ENCODE results near the gene TPTE. TPM values are rescaled to one million over a fixed set of nuclear protein-coding genes. Genes with fewer than 3 reads are reported as not detected.
"Not testable (repeated sequence)": the region's sequence is repeated elsewhere in the genome, so short reads cannot be mapped to it uniquely, and the experiment has no call there.

Gene TPTE
- not detected in 2 replicates for total RNA-seq (2014; rRNA removed; shearing (Covaris generic))

DNA sequence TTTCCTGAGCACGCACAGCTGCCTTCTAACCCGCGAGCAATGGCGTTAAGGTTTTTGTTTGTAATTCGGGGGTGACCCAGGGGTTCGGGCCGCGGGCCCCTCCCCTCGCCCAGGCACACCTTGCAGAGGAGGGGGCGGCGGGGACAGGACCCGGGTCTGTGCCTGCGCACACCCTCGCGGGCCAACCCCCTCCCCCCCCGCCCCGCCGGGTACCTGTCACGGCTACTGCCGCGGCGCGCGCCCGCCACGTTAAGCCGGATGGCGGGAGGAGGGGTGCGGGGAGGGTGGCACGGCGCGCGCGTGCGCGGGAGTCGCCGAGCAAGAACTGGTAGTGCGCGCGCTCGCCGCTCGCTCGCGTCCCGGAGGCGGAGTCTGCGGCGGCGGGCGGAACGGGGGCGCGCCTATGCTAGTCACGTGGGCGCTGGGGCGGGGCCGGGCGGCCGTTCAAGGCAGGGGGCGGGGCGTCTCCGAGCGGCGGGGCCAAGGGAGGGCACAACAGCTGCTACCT is at the start of gene TPTE:
Gene TPTE (plus strand): TSS at position 493 of the 508 bp plus-strand sequence. CDS start 17,141 bp downstream, outside the sequence.
- no peak within 1 kb of the TSS for H3K4me3 ChIP-seq
- no peaks in the 10 kb centered on the region for H3K36me3 ChIP-seq
- H3K27me3 ChIP-seq (replicated peaks): no peaks in the 10 kb centered on the region
- H3K9me3 ChIP-seq (replicated peaks): peaks cover 3% of the 10 kb centered on the region; the same call in 1 of the 2 replicates
- DNase-seq (ENCODE audit: low read depth in 1 of 2, low spot score in 2 of 2): no peak
- H3K4me1 ChIP-seq (replicated peaks): no peaks in the 10 kb centered on the region
- H3K27ac ChIP-seq: no peak within 1 kb of the TSS

- not testable (repeated sequence) for H3K9me3 ChIP-seq (replicated peaks); H3K27me3 ChIP-seq (replicated peaks); H3K36me3 ChIP-seq; H3K4me3 ChIP-seq; H3K27ac ChIP-seq; DNase-seq (ENCODE audit: low read depth in 1 of 2, low spot score in 2 of 2); H3K4me1 ChIP-seq (replicated peaks)
Observed at GRCh38 chr21:10471999-10472398, 49.4 kb upstream of the TPTE start.

DNA sequence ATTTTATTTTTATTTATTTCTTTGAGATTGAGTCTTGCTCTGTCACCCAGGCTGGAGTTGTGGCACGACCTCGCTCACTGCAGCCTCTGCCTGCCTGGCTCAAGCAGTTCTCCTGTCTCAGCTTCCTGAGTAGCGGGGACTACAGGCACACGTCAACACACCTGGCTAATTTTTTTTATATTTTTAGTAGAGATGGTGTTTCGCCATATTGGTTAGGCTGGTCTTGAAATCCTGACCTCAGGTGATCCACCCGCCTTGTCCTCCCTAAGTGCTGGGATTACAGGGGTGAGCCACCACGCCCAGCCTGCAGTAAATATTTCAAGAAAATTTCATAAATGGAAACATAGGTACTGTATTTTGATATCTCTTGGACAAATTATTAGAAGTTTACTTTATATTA is 43.6 kb upstream of the TPTE start:
- not testable (repeated sequence) for H3K27me3 ChIP-seq (replicated peaks); DNase-seq (ENCODE audit: low read depth in 1 of 2, low spot score in 2 of 2); H3K4me1 ChIP-seq (replicated peaks); H3K9me3 ChIP-seq (replicated peaks); H3K36me3 ChIP-seq; H3K4me3 ChIP-seq; H3K27ac ChIP-seq

DNA sequence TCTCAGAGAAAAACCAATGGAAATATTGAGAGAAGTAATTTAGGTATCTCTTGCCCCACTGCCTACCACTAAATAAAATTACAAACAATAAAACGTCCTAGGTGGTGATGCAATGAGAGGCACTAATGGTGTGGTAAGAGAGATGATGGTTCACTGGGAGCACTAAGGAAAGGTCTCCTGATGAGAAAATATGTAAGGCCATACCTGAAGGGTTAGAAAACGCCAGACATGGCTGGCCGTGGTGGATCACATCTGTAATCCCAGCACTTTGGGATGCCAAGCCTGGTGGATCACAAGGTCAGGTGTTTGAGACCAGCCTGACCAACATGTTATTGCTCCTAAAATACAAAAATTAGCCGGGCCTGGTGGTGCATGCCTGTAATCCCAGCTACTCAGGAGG is 41.5 kb upstream of the TPTE start:
- not testable (repeated sequence) for H3K4me1 ChIP-seq (replicated peaks); H3K9me3 ChIP-seq (replicated peaks); DNase-seq (ENCODE audit: low read depth in 1 of 2, low spot score in 2 of 2); H3K36me3 ChIP-seq; H3K4me3 ChIP-seq; H3K27ac ChIP-seq; H3K27me3 ChIP-seq (replicated peaks)

DNA sequence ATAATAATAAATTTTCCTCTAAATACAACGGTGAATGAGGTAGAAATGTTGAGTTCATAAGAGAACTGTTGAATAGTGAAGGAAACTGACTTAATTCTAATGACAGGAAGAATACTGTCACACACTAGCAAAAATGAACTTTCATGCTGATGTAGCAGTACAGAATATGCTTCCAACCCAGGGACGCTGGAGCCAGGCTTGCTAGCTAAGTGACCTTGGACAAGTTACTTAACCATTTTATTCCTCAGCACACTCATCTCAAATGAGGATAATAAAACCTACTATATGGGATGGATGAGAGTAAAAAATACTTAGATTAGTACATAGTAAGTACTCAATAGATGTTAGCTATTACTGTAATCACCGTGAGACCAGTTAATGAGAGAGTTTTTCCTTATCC is 36.5 kb upstream of the TPTE start:
- H3K27ac ChIP-seq; H3K27me3 ChIP-seq (replicated peaks); DNase-seq (ENCODE audit: low read depth in 1 of 2, low spot score in 2 of 2); H3K9me3 ChIP-seq (replicated peaks); H3K4me1 ChIP-seq (replicated peaks); H3K4me3 ChIP-seq; H3K36me3 ChIP-seq: not testable (repeated sequence)

- not testable (repeated sequence) for H3K4me3 ChIP-seq; H3K27me3 ChIP-seq (replicated peaks); DNase-seq (ENCODE audit: low read depth in 1 of 2, low spot score in 2 of 2); H3K27ac ChIP-seq; H3K9me3 ChIP-seq (replicated peaks); H3K4me1 ChIP-seq (replicated peaks); H3K36me3 ChIP-seq
Observed at GRCh38 chr21:10490453-10490852, 30.9 kb upstream of the TPTE start.

DNA sequence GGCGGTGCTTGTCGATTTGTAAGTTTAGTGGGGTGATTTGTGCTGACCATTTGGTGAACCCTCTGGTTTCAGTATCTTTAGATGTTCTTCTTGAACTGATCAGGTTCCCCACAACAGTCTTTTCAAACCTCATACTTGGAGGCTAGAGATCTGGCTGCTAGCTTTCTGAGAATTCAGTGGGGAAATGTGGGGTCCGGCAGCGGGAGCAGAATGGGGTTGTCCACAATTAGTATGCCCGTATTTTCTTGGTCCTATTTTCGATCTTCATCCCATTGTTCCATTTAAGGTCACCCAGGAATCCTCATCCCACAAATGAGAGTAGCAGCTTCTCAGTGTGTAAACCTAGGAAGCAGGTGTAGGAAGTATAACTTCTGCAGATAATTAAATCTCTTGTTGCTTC is 10.3 kb upstream of the TPTE start:
- Histone ChIP-seq H3K27ac (no peak overlapping the region), H3K4me1 (replicated peaks) (no peaks in the 10 kb centered on the region)
- DNase-seq (ENCODE audit: low read depth in 1 of 2, low spot score in 2 of 2): no peak

DNA sequence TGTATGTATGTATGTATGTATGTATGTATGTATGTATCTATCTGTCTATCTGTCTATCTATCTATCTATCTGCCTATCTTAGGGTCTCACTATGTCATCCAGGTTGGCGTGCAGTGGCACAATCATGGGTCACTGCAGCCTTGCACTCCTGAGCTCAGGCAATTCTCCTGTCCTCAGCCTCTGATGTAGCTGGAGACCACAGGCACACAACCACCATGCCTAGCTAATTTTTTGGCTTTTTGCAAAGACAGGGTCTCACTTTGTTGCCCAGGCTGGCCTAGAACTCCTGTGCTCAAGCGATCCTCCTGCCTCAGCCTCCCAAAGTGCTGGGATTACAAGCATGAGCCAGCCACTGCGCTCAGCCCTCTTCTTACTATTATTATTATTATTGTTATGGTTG is 4.5 kb upstream of the TPTE start:
- not testable (repeated sequence) for H3K27me3 ChIP-seq (replicated peaks); H3K9me3 ChIP-seq (replicated peaks); DNase-seq (ENCODE audit: low read depth in 1 of 2, low spot score in 2 of 2); H3K4me3 ChIP-seq; H3K4me1 ChIP-seq (replicated peaks); H3K27ac ChIP-seq; H3K36me3 ChIP-seq

More for the DNA sequence above, 10.3 kb upstream of the TPTE start:
- H3K27me3 ChIP-seq (replicated peaks): no peaks in the 10 kb centered on the region
- no peaks in the 10 kb centered on the region for H3K36me3 ChIP-seq
- no peaks in the 10 kb centered on the region for H3K9me3 ChIP-seq (replicated peaks)
- H3K4me3 ChIP-seq: no peak overlapping the region

- not testable (repeated sequence) for DNase-seq (ENCODE audit: low read depth in 1 of 2, low spot score in 2 of 2)
Observed at GRCh38 chr21:10517904-10518303, 3.5 kb upstream of the TPTE start.

GRCh38 chr21:10521835-10522500 is 585 bp downstream of the TPTE start:
- H3K9me3 ChIP-seq (replicated peaks); DNase-seq (ENCODE audit: low read depth in 1 of 2, low spot score in 2 of 2): not testable (repeated sequence)

More at GRCh38 chr21:10517904-10518303, 3.5 kb upstream of the TPTE start:
- H3K27ac ChIP-seq; H3K4me3 ChIP-seq; H3K27me3 ChIP-seq (replicated peaks); H3K4me1 ChIP-seq (replicated peaks); H3K9me3 ChIP-seq (replicated peaks); H3K36me3 ChIP-seq: not testable (repeated sequence)

DNA sequence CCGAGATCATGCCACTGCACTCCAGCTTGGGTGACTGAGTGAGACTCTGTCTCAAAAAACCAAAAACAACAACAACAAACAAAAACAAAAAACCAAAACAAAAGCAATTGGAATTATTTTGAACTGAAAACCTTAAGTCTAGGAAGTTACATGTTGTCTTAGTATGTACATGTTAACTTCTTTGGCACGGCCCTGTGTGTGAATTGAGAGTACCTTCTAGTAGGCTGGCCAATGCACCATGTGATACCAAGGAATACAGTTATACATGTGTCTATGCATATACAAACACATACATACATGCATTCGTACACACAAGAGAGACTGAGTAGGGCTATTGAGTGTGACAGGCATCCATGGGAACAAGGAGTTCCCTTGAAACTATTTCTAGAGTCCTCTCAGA is 18.6 kb downstream of the TPTE start:
- Histone ChIP-seq H3K4me1 (replicated peaks) (no peaks in the 10 kb centered on the region), H3K27ac (no peak overlapping the region), H3K4me3 (no peak overlapping the region), H3K36me3 (no peaks in the 10 kb centered on the region), H3K27me3 (replicated peaks) (no peaks in the 10 kb centered on the region), H3K9me3 (replicated peaks) (no peaks in the 10 kb centered on the region)
- no peak for DNase-seq (ENCODE audit: low read depth in 1 of 2, low spot score in 2 of 2)

More at GRCh38 chr21:10521835-10522500, 585 bp downstream of the TPTE start:
- not testable (repeated sequence) for H3K27me3 ChIP-seq (replicated peaks); H3K4me3 ChIP-seq; H3K4me1 ChIP-seq (replicated peaks); H3K27ac ChIP-seq; H3K36me3 ChIP-seq

DNA sequence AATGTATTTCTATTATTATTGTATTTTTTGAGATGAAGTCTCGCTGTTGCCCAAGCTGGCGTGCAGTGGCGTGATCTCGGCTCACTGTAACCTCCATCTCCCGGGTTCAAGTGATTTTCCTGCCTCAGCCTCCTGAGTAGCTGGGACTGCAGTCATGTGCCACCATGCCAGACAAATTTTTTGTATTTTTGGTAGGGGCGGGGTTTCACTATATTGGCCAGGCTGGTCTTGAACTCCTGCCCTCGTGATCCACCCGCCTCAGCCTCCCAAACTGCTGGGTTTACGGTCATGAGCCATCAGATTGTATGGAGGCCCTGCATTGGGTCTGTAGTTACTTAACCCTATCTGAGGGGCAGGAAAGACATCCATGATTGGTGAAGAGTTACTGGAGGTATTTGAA is 23.0 kb downstream of the TPTE start:
- not testable (repeated sequence) for H3K4me3 ChIP-seq; H3K36me3 ChIP-seq; DNase-seq (ENCODE audit: low read depth in 1 of 2, low spot score in 2 of 2); H3K27ac ChIP-seq; H3K27me3 ChIP-seq (replicated peaks); H3K9me3 ChIP-seq (replicated peaks); H3K4me1 ChIP-seq (replicated peaks)

- H3K27me3 ChIP-seq (replicated peaks); H3K27ac ChIP-seq; H3K9me3 ChIP-seq (replicated peaks); H3K4me1 ChIP-seq (replicated peaks); DNase-seq (ENCODE audit: low read depth in 1 of 2, low spot score in 2 of 2); H3K36me3 ChIP-seq; H3K4me3 ChIP-seq: not testable (repeated sequence)
Observed at GRCh38 chr21:10547868-10548267, 26.5 kb downstream of the TPTE start.

GRCh38 chr21:10548331-10548954 is 27.1 kb downstream of the TPTE start:
- not testable (repeated sequence) for H3K4me1 ChIP-seq (replicated peaks); H3K4me3 ChIP-seq; H3K27ac ChIP-seq; H3K27me3 ChIP-seq (replicated peaks); H3K36me3 ChIP-seq; H3K9me3 ChIP-seq (replicated peaks); DNase-seq (ENCODE audit: low read depth in 1 of 2, low spot score in 2 of 2)
